Skeletal muscle tissue (tissue), 4 donors: ENCODE data around the gene TMCO4. TPM values are rescaled to one million over a fixed set of nuclear protein-coding genes. Genes with fewer than 3 reads are reported as not detected.
A peak's percentile ranks its signal among the peaks of the same experiment; 100 is the strongest.

ENCODE experiments used
- H3K27ac ChIP-seq: one replicate; pipeline ENCODE4 v1.7.0; 2013; ENCODE audit warnings: mild to moderate bottlenecking, low read depth, low read length, inconsistent platforms
- H3K27me3 ChIP-seq, 3 donors: one replicate each; pipeline ENCODE4 v1.7.0; 2013; ENCODE audit warnings: low read length in 3 of 3; ENCODE audit not compliant: control insufficient read depth in 3 of 3, insufficient read depth in 3 of 3
- H3K36me3 ChIP-seq, 3 donors: one replicate each; pipeline ENCODE4 v1.7.0; 2013; ENCODE audit warnings: low read length in 3 of 3; ENCODE audit not compliant: control insufficient read depth in 3 of 3, insufficient read depth in 3 of 3
- H3K4me1 ChIP-seq, 3 donors: one replicate each; pipeline ENCODE4 v1.7.0; 2013; ENCODE audit warnings: low read length in 3 of 3, mild to moderate bottlenecking in 3 of 3; ENCODE audit not compliant: control insufficient read depth in 3 of 3, insufficient read depth in 3 of 3
- H3K4me3 ChIP-seq, 3 donors: one replicate each; pipeline ENCODE4 v1.7.0; 2013; ENCODE audit warnings: low read length in 3 of 3
- H3K9ac ChIP-seq, 3 donors: one replicate each; pipeline ENCODE4 v1.7.0; 2013; ENCODE audit warnings: low read length in 3 of 3, mild to moderate bottlenecking in 3 of 3, moderate library complexity in 2 of 3, low read depth in 1 of 3
- H3K9me3 ChIP-seq, 3 donors: one replicate each; pipeline ENCODE4 v1.7.0; 2013; ENCODE audit warnings: low read length in 3 of 3; ENCODE audit not compliant: control insufficient read depth in 3 of 3
- total RNA-seq: library from RNA; depleted of rRNA; stranded (reverse); fragments of >200 nt; gene quantifications from one replicate; pipeline ENCODE4 v1.2.3, GENCODE V29; 2014
- donor health status: Osteomylitis.

The TMCO4 gene
- total RNA-seq, 1 donor from 2014 or later: 2.6 TPM

DNA sequence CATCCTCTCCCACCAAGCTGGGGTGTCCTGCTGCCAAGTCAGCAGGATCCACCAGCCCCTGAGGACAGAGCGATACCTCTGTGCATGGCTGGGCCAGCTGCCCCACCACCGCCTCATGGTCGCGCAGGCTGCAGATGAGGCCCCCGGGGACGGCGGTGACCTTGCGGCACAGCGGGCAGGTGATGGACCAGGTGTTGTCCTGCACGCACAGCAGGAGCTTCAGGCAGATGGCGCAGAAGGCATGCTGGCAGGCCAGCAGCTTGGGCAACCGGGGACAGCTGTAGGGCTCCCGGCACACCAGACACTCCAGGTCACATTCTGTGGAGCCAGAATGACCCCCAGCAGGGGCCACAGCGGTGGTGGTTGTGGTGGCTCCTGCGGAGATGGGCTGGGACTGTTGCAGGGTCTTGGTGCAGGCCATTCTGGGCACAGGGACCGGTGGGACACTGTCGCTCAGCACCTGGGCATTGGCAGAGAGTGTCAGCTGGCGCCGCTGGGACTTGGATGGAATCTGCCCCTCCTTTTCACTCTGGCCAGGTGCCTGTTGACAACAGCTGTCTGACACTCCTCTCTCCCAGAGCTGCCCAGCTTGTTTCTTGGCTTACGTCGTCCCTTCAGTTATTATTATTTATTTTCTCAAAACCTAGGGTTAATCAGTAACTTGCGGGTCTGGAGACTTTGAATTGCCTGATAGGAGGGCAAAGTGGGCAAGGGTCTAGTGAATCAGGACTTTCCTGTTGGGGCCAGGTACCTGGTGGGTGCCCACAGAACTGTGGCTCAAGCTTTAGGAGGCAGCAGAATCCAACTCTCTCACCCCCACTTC, 15.2 kb upstream of the TMCO4 start, which contains the start of gene RNF186:
TSS of gene RNF186 (minus strand) at position 603 of the 823 bp plus-strand sequence. CDS start at position 421, 182 bp downstream.
- no peak within 1 kb of the TSS for H3K27ac ChIP-seq
- H3K4me1 ChIP-seq: peaks cover 7 to 19% (median 9%) of the 10 kb centered on the region in 3 donors
- no peaks in the 10 kb centered on the region for H3K36me3 ChIP-seq
- no peaks in the 10 kb centered on the region for H3K9me3 ChIP-seq
- H3K9ac ChIP-seq: no peak within 1 kb of the TSS
- peaks cover 0 to 16% (median 9%) of the 10 kb centered on the region in 3 donors for H3K27me3 ChIP-seq
- peak within 1 kb of the TSS in 1 of 3 donors; percentile 36 for H3K4me3 ChIP-seq

DNA sequence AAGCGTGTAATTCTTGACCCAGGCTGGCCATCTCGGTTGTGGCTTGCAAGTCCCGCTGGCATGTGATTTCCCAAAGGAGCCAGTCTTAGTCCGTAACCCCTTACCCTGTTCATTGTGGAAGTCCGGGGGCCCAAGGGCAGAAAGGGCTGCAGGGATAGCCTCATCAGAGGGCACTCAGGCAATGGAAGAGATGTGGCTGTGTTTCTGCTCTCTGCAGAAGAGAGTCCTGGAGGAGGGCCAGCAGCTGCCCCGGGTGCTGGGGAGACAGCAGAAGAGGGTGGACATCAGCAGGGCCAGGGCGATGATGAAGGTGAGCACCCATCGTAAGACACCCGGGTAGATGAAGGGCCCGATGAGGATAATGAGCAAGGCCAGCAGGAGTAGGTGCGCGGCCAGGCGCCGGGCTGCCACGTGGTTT, 14.5 kb upstream of the TMCO4 start:
- no peak overlapping the region for H3K27ac ChIP-seq
- H3K36me3 ChIP-seq: no peaks in the 10 kb centered on the region
- H3K9ac ChIP-seq: no peak overlapping the region
- peaks cover 7 to 19% (median 9%) of the 10 kb centered on the region in 3 donors for H3K4me1 ChIP-seq
- no peak overlapping the region for H3K4me3 ChIP-seq
- peaks cover 0 to 16% (median 9%) of the 10 kb centered on the region in 3 donors for H3K27me3 ChIP-seq
- H3K9me3 ChIP-seq: no peaks in the 10 kb centered on the region

DNA sequence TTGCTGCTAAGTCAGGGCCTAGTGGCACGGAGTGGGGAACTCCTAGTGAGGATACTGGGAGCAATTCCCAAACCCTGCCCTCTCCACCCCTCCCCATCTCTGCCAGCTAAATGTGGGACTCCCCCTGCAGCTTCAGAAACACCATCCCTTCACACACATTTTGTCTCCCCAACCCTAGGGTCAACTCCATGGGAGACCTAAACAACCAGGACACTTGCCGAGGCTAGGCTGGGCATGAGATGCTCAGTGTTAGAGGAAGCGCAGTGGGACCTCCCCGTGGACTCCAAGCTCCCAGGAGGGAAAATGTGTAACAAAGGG, 13.9 kb upstream of the TMCO4 start:
- no peak overlapping the region for H3K27ac ChIP-seq
- H3K36me3 ChIP-seq: no peaks in the 10 kb centered on the region

DNA sequence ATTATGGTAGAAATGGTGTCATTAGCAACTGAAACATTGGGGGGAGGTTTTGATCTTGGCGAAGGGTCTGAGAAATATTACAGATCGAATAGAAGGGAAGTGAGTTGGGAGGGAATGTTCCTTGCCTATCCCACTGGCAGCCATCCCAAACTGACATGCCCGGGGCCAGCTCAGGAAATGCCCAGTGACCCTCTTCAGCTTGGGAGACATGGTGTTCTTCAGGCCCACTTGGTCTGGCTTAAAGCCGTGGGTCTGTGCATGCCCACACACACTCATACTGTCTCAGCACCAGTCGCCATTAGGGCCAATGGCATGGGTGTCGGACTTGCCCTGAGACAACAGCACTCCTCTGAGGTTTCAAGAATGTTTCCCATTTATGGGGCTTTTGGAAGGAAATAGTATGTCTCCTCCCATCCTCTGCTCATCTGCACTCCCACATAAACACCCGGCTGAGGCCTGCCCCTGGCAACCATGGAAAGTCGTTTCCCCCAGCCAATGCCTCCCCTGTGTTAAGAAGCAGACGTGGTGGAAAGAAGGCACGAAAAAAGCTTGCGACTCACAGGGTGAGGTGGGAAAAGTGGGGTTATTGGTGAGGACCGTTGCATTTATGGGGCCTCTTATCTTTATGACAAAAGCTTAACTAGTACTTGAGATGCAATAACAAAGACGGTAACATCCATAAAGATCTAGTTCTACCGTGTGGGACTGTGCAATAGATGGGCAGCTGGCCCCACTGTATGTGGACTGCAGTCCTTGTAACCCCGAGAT, 13.3 kb upstream of the TMCO4 start:
- H3K9ac ChIP-seq: no peak overlapping the region
- no peak overlapping the region for H3K4me3 ChIP-seq
- H3K4me1 ChIP-seq: peaks cover 7 to 19% (median 9%) of the 10 kb centered on the region in 3 donors
- H3K36me3 ChIP-seq: no peaks in the 10 kb centered on the region
- H3K9me3 ChIP-seq: no peaks in the 10 kb centered on the region
- H3K27me3 ChIP-seq: peaks cover 0 to 16% (median 9%) of the 10 kb centered on the region in 3 donors
- H3K27ac ChIP-seq: no peak overlapping the region

More for the DNA sequence above, 13.9 kb upstream of the TMCO4 start:
- no peak overlapping the region for H3K4me3 ChIP-seq
- no peak overlapping the region for H3K9ac ChIP-seq
- peaks cover 7 to 19% (median 9%) of the 10 kb centered on the region in 3 donors for H3K4me1 ChIP-seq
- H3K9me3 ChIP-seq: no peaks in the 10 kb centered on the region
- peaks cover 0 to 16% (median 9%) of the 10 kb centered on the region in 3 donors for H3K27me3 ChIP-seq

DNA sequence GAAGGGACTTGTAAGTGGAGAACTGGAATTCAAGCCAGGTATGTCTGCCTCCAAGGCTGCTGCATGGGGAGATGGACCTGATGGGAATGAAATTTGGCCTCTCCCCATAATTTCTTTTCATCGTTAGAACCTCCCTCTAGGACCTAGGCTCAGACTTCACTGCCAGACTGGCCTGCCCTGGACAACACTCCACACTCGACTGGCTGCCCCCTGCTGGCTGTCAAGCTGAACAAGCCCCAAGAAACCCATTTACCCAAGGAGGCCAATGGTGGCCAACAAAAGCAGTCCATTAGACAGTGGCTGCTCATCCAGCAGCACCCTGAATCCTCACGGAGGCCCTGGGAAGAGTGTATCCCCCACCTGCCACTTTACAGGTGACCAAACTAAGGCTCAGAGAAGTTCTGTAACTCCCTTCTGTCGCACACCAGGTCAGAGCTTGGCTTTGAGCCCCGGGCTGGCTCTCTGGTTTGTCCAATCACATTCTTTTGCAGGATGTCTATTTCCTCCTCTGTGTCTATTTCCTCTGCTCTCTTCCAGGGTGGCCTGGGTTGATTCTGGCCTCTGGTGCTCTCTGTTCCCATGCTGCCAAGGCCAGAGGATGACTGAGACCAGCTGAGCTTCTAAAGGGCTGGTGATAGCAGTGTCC, 11.6 kb upstream of the TMCO4 start:
- H3K27ac ChIP-seq: no peak overlapping the region
- no peak overlapping the region for H3K9ac ChIP-seq
- H3K4me3 ChIP-seq: no peak overlapping the region
- H3K4me1 ChIP-seq: peaks cover 7 to 19% (median 9%) of the 10 kb centered on the region in 3 donors
- no peaks in the 10 kb centered on the region for H3K9me3 ChIP-seq
- H3K36me3 ChIP-seq: no peaks in the 10 kb centered on the region
- peaks cover 0 to 16% (median 9%) of the 10 kb centered on the region in 3 donors for H3K27me3 ChIP-seq

DNA sequence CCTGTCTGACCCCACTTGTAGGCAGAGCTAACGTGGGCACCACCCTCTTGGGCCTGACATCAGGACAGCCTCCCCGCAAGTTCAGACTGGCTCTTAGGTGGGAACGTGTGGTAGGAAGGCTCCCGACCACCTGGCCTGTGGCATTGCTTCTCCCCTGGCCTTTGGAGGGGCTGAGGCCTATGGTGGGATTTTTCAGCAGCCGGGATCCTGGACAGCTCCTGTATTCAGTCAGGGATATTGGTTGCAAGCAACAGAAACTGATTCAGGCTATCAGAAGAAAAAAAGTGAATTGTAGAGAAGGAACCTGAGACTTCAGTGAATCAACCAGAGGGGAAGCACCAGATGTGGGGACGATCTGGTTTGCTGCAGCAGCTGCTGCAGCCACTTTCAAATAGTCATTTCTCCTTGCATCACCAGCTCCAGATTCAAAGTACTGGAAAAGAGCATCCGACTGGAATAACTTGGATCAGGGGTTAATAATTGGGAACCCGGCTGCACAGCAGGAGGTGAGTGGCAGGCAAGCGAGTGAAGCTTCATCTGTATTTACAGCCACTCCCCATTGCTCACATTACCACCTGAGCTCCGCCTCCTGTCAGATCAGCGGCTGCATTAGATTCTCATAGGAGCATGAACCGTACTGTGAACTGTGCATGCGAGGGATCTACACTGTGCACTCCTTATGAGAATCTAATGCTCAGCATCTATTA, 9.5 kb upstream of the TMCO4 start:
- peaks cover 0 to 16% (median 6%) of the 10 kb centered on the region in 3 donors for H3K27me3 ChIP-seq
- no peaks in the 10 kb centered on the region for H3K9me3 ChIP-seq
- H3K4me1 ChIP-seq: peaks cover 0 to 3% (median 0%) of the 10 kb centered on the region in 3 donors
- no peaks in the 10 kb centered on the region for H3K36me3 ChIP-seq
- H3K9ac ChIP-seq: no peak overlapping the region
- H3K4me3 ChIP-seq: no peak overlapping the region
- no peak overlapping the region for H3K27ac ChIP-seq

DNA sequence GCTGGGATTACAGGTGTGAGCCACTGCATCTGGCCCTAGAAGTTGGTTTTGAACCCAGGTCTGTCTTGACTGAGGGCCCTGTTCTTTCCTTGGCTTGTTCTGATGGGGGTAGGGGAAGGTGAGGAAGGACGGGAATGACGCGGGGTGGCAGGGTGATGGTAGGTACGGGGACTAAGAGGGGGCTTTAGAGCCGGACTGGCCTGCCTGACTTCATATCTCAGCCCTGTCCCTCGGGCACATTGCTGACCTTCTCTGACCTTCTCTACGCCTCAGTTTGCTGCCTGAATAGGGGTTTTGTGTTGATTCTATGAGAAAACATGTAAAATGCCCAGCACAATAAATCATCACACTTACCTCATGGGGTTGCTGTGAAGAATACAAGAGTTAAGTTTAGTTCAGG, 8.6 kb upstream of the TMCO4 start:
- H3K27me3 ChIP-seq: peaks cover 0 to 12% (median 6%) of the 10 kb centered on the region in 3 donors
- no peaks in the 10 kb centered on the region for H3K4me1 ChIP-seq
- H3K36me3 ChIP-seq: no peaks in the 10 kb centered on the region
- no peak overlapping the region for H3K27ac ChIP-seq
- no peak overlapping the region for H3K9ac ChIP-seq
- H3K9me3 ChIP-seq: no peaks in the 10 kb centered on the region
- no peak overlapping the region for H3K4me3 ChIP-seq

DNA sequence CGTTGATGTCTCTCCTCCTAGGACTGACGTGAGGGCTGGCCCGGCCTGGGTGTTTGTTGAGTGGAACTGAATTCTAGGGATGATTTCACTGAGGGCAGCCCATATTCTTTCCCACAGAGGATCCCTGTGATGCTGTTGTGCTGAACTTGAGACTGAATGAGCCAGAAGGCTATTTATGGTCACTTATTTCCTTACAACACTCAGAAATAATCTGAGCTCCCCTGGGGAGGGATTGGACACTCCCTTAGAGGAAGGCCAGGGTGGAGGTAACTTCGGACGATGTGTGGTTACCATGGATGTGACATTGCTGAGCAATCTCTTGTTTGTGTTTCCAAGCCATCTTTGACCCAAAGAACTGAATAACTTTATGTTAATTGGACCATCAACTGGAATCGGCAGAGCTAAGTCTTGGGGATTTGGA, 5.1 kb upstream of the TMCO4 start:
- H3K4me3 ChIP-seq: no peak overlapping the region
- no peak overlapping the region for H3K9ac ChIP-seq
- peaks cover 0 to 5% (median 2%) of the 10 kb centered on the region in 3 donors for H3K4me1 ChIP-seq
- H3K27ac ChIP-seq: no peak overlapping the region
- H3K9me3 ChIP-seq: no peaks in the 10 kb centered on the region
- H3K36me3 ChIP-seq: no peaks in the 10 kb centered on the region
- peaks cover 0 to 6% (median 0%) of the 10 kb centered on the region in 3 donors for H3K27me3 ChIP-seq

DNA sequence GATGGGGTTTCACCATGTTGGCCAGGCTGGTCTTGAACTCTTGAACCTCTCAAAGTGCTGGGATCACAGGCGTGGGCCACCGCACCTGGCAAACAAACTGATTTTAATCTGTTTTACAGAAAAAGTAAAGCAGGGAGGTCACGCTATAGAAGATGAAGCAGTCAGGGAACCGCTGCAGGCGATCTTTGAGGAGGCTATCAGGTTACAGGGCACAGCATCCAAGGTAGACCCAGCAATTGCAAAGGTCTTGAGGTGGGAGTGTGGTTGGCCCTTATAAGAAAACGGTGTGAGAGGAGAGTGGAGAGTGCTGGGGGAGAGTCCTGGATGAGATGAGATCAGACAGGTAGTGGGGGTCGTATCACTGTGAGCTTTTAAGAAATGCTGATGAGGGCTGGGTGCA, 2.6 kb upstream of the TMCO4 start:
- Histone ChIP-seq H3K27me3 (peaks cover 0 to 6% (median 0%) of the 10 kb centered on the region in 3 donors), H3K9ac (no peak overlapping the region), H3K4me3 (no peak overlapping the region), H3K36me3 (no peaks in the 10 kb centered on the region), H3K27ac (no peak overlapping the region), H3K4me1 (peaks cover 6 to 17% (median 9%) of the 10 kb centered on the region in 3 donors), H3K9me3 (no peaks in the 10 kb centered on the region)
